T-cell (primary cell): Measurements from ENCODE around the gene P2RY8. TPM values are rescaled to one million over a fixed set of nuclear protein-coding genes. Genes with fewer than 3 reads are reported as not detected.
"Not testable (repeated sequence)": the region's sequence is repeated elsewhere in the genome, so short reads cannot be mapped to it uniquely, and the experiment has no call there.

Experiments used
- ATAC-seq, 4 experiments: fragments of 200-7000 bp in 3 of 4; fragments of 150-1000 bp in 1 of 4; cut with Tn5 transposase; replicated peaks in 1 of 4; 1 replicate in 3 of 4; 2 replicates in 1 of 4; pipeline ENCODE4 v1.10.0; 2021; ENCODE audit warnings: moderate library complexity in 3 of 4, mild to moderate bottlenecking in 2 of 4, moderate number of reproducible peaks in 1 of 4
- CTCF ChIA-PET, 2 donors: fragments of 300-600 bp; sonication (Branson Sonifier 250); formaldehyde crosslinking; loops; one replicate each; lab custom pipeline; 2022; ENCODE audit warnings: antibody characterized with exemption in 2 of 2; lab: Charles Lee
- POLR2A ChIA-PET, 2 donors: fragments of 300-600 bp; sonication (Branson Sonifier 250); formaldehyde crosslinking; loops; one replicate each; lab custom pipeline; 2022; ENCODE audit warnings: antibody characterized with exemption in 2 of 2; lab: Charles Lee
- DNase-seq, 35 experiments: peaks; one replicate each; pipeline versions ENCODE4 v3.0.0 to v3.0.0-alpha.2; 2013 to 2023
- H3K27ac ChIP-seq: one replicate; pipeline ENCODE4 v1.5.1; 2013; ENCODE audit warnings: low read length
- H3K27me3 ChIP-seq, 2 experiments: replicated peaks in 1 of 2; 1 replicate in 1 of 2; 2 replicates in 1 of 2; pipeline versions ENCODE4 v1.6.1 to v1.7.0; 2013; ENCODE audit warnings: low read length in 1 of 2, mixed read lengths in 1 of 2; ENCODE audit not compliant: control insufficient read depth in 2 of 2, insufficient read depth in 2 of 2; ENCODE audit errors: extremely low read depth in 1 of 2
- H3K36me3 ChIP-seq, 2 donors: 1 replicate in 1 of 2; 2 replicates in 1 of 2; pipeline versions ENCODE4 v1.6.1 to v1.7.0; 2013; ENCODE audit warnings: low read length in 1 of 2; ENCODE audit not compliant: control insufficient read depth in 2 of 2, insufficient read depth in 1 of 2; ENCODE audit errors: extremely low read depth in 1 of 2
- H3K4me1 ChIP-seq, 2 experiments: 1 replicate in 1 of 2; 2 replicates in 1 of 2; pipeline versions ENCODE4 v1.6.1 to v1.7.0; 2013; ENCODE audit warnings: low read length in 2 of 2, mixed read lengths in 1 of 2; ENCODE audit not compliant: insufficient read depth in 2 of 2, control insufficient read depth in 1 of 2; ENCODE audit errors: extremely low read depth in 1 of 2
- H3K4me3 ChIP-seq, 2 donors: 1 replicate in 1 of 2; 2 replicates in 1 of 2; pipeline versions ENCODE4 v1.5.1 to v1.7.0; 2013; ENCODE audit warnings: mild to moderate bottlenecking in 2 of 2, low read length in 1 of 2, moderate library complexity in 1 of 2; ENCODE audit not compliant: control insufficient read depth in 1 of 2; ENCODE audit errors: extremely low read depth in 1 of 2
- H3K9me3 ChIP-seq: 2 replicates; pipeline ENCODE4 v1.7.0; 2013
- H3K27ac Mint-ChIP-seq, 2 donors: one replicate each; pipeline ENCODE4 v1.8.0; 2020 to 2021; ENCODE audit warnings: mild to moderate bottlenecking in 2 of 2, mixed read lengths in 2 of 2
- H3K27me3 Mint-ChIP-seq, 2 donors: one replicate each; pipeline ENCODE4 v1.8.0; 2021 to 2022; ENCODE audit warnings: mixed read lengths in 2 of 2
- H3K36me3 Mint-ChIP-seq: one replicate; pipeline ENCODE4 v1.8.0; 2021; ENCODE audit warnings: mixed read lengths
- H3K4me1 Mint-ChIP-seq, 3 donors: one replicate each; pipeline ENCODE4 v1.8.0; 2020 to 2022; ENCODE audit warnings: mixed read lengths in 3 of 3, mild to moderate bottlenecking in 1 of 3
- H3K4me3 Mint-ChIP-seq, 3 donors: one replicate each; pipeline ENCODE4 v1.8.0; 2020 to 2022; ENCODE audit warnings: mild to moderate bottlenecking in 3 of 3, mixed read lengths in 3 of 3, moderate library complexity in 3 of 3
- H3K9me3 Mint-ChIP-seq, 3 donors: one replicate each; pipeline ENCODE4 v1.8.0; 2020 to 2022; ENCODE audit warnings: mixed read lengths in 3 of 3
- WGBS: methylation state at CpG from one replicate; pipeline ENCODE4 v1.1.5; 2013; ENCODE audit warnings: missing lambda C conversion rate; ENCODE audit not compliant: insufficient coverage; 5-methylcytosine and 5-hydroxymethylcytosine counted together
- total RNA-seq, 35 experiments: library from RNA in 6 of 35; stranded (reverse) in 6 of 35; fragments of 120-200 nt in 1 of 35; gene quantifications; one replicate each; pipeline versions ENCODE4 v1.2.1 to v1.2.4 and lab custom pipeline; 2013 to 2026

Gene P2RY8
- total RNA-seq, 5 donors from 2014 or later (not counting 1 experiment from before 2014, with no cell fraction given) = 114 to 219 (median 182) TPM

GRCh38 chrX:1490723-1491122, 46.3 kb downstream of the P2RY8 start:
- H3K27me3 ChIP-seq, H3K27me3 Mint-ChIP-seq, H3K9me3 ChIP-seq, H3K4me3 ChIP-seq, POLR2A ChIA-PET, DNase-seq, H3K27ac ChIP-seq, ATAC-seq, H3K27ac Mint-ChIP-seq, CTCF ChIA-PET, H3K9me3 Mint-ChIP-seq, H3K4me3 Mint-ChIP-seq: not testable (repeated sequence)
- Mint-ChIP-seq H3K36me3 (peaks cover 56% of the 10 kb centered on the region), H3K4me1 (peaks cover 31 to 41% (median 33%) of the 10 kb centered on the region in 3 donors)
- Histone ChIP-seq H3K36me3 (peaks cover 10 to 51% of the 10 kb centered on the region in 2 donors), H3K4me1 (peaks cover 3 to 41% of the 10 kb centered on the region in 2 experiments)
- no CpG with 5 or more reads among the region's 1 CpG for WGBS

GRCh38 chrX:1489354-1489753, 47.6 kb downstream of the P2RY8 start:
- H3K9me3 ChIP-seq, H3K9me3 Mint-ChIP-seq, H3K4me3 ChIP-seq, H3K4me3 Mint-ChIP-seq, CTCF ChIA-PET, DNase-seq, H3K27ac Mint-ChIP-seq, H3K27me3 Mint-ChIP-seq, ATAC-seq, H3K27ac ChIP-seq, POLR2A ChIA-PET, H3K27me3 ChIP-seq: not testable (repeated sequence)
- H3K4me1 ChIP-seq = peaks cover 3 to 46% of the 10 kb centered on the region in 2 experiments
- Mint-ChIP-seq H3K4me1 (peaks cover 25 to 36% (median 27%) of the 10 kb centered on the region in 3 donors), H3K36me3 (peaks cover 59% of the 10 kb centered on the region)
- no CpG with 5 or more reads among the region's 5 CpGs for WGBS
- peaks cover 10 to 58% of the 10 kb centered on the region in 2 donors for H3K36me3 ChIP-seq

DNA sequence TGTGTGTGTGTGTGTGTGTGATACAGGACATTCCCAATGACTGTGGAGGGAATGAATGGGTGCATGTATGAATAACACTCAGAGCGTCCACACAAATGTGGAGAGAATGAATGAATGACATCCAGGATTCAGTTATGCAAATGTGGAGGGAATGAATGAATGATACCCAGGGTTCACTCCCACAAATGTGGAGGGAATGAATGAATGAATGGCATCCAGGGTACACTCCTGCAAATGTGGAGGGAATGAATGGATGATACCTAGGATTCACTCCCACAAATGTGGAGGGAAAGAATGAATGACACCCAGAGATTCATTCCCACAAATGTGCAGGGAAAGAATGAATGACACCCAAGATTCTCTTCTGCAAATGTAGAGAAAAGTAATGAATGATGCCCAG, 48.2 kb downstream of the P2RY8 start:
- Mint-ChIP-seq H3K4me3 (no peak overlapping the region), H3K9me3 (peaks cover 2 to 4% (median 4%) of the 10 kb centered on the region in 3 donors), H3K27me3 (no peaks in the 10 kb centered on the region), H3K36me3 (peaks cover 63% of the 10 kb centered on the region), H3K4me1 (peaks cover 26 to 37% (median 27%) of the 10 kb centered on the region in 3 donors), H3K27ac (peak overlapping the region in 1 of 2 donors; percentile 49)
- ChIA-PET CTCF (no interaction called here), POLR2A (no interaction called here)
- Histone ChIP-seq H3K36me3 (peaks cover 8 to 56% of the 10 kb centered on the region in 2 donors), H3K27me3 (no peaks in the 10 kb centered on the region), H3K4me1 (peaks cover 3 to 46% of the 10 kb centered on the region in 2 experiments), H3K27ac (no peak overlapping the region), H3K4me3 (no peak overlapping the region), H3K9me3 (no peaks in the 10 kb centered on the region)
- no peak for ATAC-seq
- no peak for DNase-seq
- 100% methylated on average over 1 of the region's 1 CpG for WGBS

DNA sequence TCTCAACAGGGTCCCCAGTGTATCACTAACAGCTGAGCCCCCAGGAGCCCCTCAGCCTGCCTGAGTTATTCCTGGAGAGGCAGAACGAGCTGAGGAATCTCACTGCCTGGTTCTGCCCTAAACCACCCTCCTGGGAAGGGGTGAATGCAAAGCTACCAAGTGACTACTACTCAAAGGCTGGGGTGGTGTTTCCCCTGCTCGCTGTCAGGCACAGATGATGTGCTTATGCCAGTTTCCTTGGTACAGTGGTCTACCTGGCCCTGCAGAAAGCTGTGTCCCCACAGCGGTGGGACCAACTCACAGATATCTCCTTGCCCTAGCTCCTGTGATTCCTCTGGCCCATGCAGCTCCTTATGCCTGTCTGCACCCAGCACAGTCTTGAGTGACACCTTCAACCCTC, 48.8 kb downstream of the P2RY8 start:
- WGBS = 83% methylated on average over 2 of the region's 3 CpGs
- H3K4me1 Mint-ChIP-seq = peaks cover 21 to 37% (median 23%) of the 10 kb centered on the region in 3 donors
- H3K9me3 ChIP-seq = no peaks in the 10 kb centered on the region
- H3K4me1 ChIP-seq = peaks cover 0 to 47% of the 10 kb centered on the region in 2 experiments
- no peak overlapping the region for H3K27ac ChIP-seq
- no peaks in the 10 kb centered on the region for H3K27me3 ChIP-seq
- POLR2A ChIA-PET = no interaction called here
- H3K36me3 Mint-ChIP-seq = peaks cover 58% of the 10 kb centered on the region
- H3K36me3 ChIP-seq = peaks cover 10 to 56% of the 10 kb centered on the region in 2 donors
- CTCF ChIA-PET = no interaction called here
- H3K4me3 Mint-ChIP-seq = no peak overlapping the region
- peak in 1 of 35 experiments; percentile 5 for DNase-seq
- peak overlapping the region; percentile 49 to 70 for H3K27ac Mint-ChIP-seq
- peaks cover 2 to 4% (median 4%) of the 10 kb centered on the region in 3 donors for H3K9me3 Mint-ChIP-seq
- ATAC-seq = no peak
- H3K27me3 Mint-ChIP-seq = no peaks in the 10 kb centered on the region
- no peak overlapping the region for H3K4me3 ChIP-seq

GRCh38 chrX:1487401-1487800, 49.6 kb downstream of the P2RY8 start:
- peaks cover 17 to 37% (median 22%) of the 10 kb centered on the region in 3 donors for H3K4me1 Mint-ChIP-seq
- Histone ChIP-seq H3K27ac (no peak overlapping the region), H3K27me3 (no peaks in the 10 kb centered on the region), H3K9me3 (no peaks in the 10 kb centered on the region), H3K4me3 (no peak overlapping the region), H3K4me1 (peaks cover 1 to 47% of the 10 kb centered on the region in 2 experiments), H3K36me3 (peaks cover 10 to 55% of the 10 kb centered on the region in 2 donors)
- H3K36me3 Mint-ChIP-seq = peaks cover 53% of the 10 kb centered on the region
- no peaks in the 10 kb centered on the region for H3K27me3 Mint-ChIP-seq
- H3K4me3 Mint-ChIP-seq = no peak overlapping the region
- peaks cover 2 to 4% (median 4%) of the 10 kb centered on the region in 3 donors for H3K9me3 Mint-ChIP-seq
- DNase-seq = peak in 1 of 35 experiments; percentile 14
- WGBS = 93% methylated on average over 4 of the region's 5 CpGs
- H3K27ac Mint-ChIP-seq = peak overlapping the region; percentile 50 to 58
- no peak for ATAC-seq
- POLR2A ChIA-PET = no interaction called here
- CTCF ChIA-PET = no interaction called here

- Histone ChIP-seq H3K4me3 (no peak overlapping the region), H3K9me3 (no peaks in the 10 kb centered on the region), H3K27ac (no peak overlapping the region), H3K4me1 (peaks cover 5 to 52% of the 10 kb centered on the region in 2 experiments), H3K36me3 (peaks cover 10 to 50% of the 10 kb centered on the region in 2 donors), H3K27me3 (no peaks in the 10 kb centered on the region)
- DNase-seq = peak in 1 of 35 experiments; percentile 22
- H3K4me3 Mint-ChIP-seq = no peak overlapping the region
- peaks cover under 1 to 4% (median 4%) of the 10 kb centered on the region in 3 donors for H3K9me3 Mint-ChIP-seq
- WGBS = 97% methylated on average over 15 of the region's 18 CpGs
- H3K27ac Mint-ChIP-seq = peak overlapping the region; percentile 50 to 58
- H3K36me3 Mint-ChIP-seq = peaks cover 53% of the 10 kb centered on the region
- no peak for ATAC-seq
- H3K4me1 Mint-ChIP-seq = peaks cover 22 to 38% (median 26%) of the 10 kb centered on the region in 3 donors
- no peaks in the 10 kb centered on the region for H3K27me3 Mint-ChIP-seq
- ChIA-PET CTCF (no interaction called here), POLR2A (no interaction called here)
These were observed 50.1 kb downstream of the P2RY8 start for GRCh38 chrX:1486749-1487361.
